ENCODE measurements around the gene ERN1.

GRCh38 chr17:64158831-64159590 is 29.1 kb upstream of the ERN1 start:
- TF ChIP-seq CTCF (conservative IDR thresholded peaks at IDR 0.05; ENCODE audit: low read depth, low read length) = no peak
- no peak for TF ChIP-seq EZH2 (IDR thresholded peaks at IDR 0.05; ENCODE audit: borderline replicate concordance, low read depth, low read length, poor library complexity, severe bottlenecking)
